Measurements from ENCODE around the gene PCDHGA8.

The PCDHGA8 gene

GRCh38 chr5:141437221-141437620, 44.8 kb downstream of the PCDHGA8 start:
- no peak for DNase-seq

DNA sequence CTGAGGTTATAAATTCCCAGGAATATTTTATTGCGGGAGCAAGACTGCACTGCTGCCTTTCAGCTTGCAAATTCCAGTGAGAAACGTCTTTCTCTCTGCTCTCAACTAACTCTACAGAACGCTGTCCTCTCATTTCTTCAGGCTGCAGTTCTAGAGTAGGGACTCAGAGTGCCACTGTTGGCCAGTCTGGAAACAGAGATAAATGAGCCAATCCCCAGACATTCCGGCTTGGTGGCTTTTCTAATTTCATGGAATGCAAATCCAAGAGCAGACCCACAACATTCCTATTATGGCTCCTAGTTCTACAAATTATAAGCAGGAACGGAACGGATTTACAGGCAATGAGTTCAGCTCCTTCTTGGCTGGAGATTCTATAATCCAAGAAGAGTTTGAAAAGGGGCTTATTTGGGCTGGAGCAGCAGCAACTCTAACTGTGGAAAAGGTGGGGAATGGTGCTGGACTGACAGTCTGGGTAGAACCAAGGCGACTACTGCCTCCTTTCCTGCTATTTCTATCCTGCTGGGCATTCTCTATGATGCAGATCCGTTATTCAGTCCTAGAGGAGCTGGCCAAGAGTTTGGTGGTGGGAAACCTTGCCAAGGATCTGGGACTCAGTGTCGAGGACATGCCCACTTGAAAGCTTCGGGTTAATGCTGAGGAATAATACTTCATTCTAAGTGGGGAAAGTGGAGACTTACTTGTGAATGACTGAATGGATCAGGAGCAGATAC, 47.1 kb downstream of the PCDHGA8 start:
- DNase-seq: no peak

DNA sequence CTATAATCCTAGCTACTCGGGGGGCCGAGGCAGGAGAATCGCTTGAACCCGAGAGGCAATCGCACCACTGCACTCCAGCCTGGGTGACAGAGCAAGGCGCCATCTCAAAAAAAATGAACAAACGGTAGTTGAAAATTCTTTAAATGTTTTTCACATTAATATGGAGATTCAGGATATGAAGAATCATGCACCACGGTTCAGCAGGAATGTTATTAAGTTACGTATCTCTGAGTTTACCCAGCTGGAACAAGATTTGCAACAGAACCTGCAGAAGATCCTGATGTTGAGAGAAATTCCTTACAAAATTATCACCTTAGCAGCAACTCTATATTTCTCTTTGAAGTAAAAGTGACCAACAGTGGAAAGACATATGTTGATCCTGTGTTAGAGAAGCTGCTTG, 47.9 kb downstream of the PCDHGA8 start:
- DNase-seq: no peak

DNA sequence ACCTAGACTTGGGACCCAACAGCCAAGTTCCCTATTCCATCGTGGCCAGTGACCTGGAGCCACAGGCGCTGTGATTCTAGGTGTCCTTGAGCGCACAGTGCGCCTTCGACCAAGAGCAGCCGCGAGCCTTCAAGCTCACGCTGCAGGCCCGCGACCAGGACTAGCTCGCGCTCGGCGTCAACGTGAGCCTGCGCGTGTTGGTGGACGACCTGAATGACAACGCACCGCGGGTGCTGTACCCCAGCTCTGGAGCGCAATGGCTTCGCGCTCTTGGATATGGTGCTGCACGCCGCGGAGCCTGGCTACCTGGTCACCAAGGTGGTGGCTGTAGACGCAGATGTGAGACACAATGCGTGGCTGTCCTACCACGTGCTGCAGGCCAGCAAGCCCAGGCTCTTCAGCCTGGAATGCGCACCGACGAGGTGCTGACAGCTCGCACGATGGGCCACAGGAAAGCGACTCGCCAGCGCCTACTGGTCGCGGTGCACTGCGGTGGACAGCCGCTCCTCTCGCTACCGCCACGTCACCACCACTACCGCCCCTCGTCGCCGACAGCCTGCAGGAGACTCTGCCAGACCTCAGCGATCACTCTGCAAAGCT, 49.2 kb downstream of the PCDHGA8 start:
- DNase-seq: no peak
